Esophagus (tissue), 2 donors: ENCODE data around the gene ISL2. TPM values are rescaled to one million over a fixed set of nuclear protein-coding genes. Genes with fewer than 3 reads are reported as not detected.
"Not testable (repeated sequence)": the region's sequence is repeated elsewhere in the genome, so short reads cannot be mapped to it uniquely, and the experiment has no call there.

Experiments
- H3K27ac ChIP-seq, 2 donors: one replicate each; pipeline ENCODE4 v1.5.1; 2013; ENCODE audit warnings: low read depth in 2 of 2, mild to moderate bottlenecking in 2 of 2, inconsistent platforms in 1 of 2, low read length in 1 of 2, moderate library complexity in 1 of 2
- H3K27me3 ChIP-seq, 2 donors: one replicate each; pipeline ENCODE4 v1.6.1; 2013; ENCODE audit warnings: low read length in 2 of 2, control low read depth in 1 of 2, mild to moderate bottlenecking in 1 of 2; ENCODE audit not compliant: insufficient read depth in 2 of 2, control insufficient read depth in 1 of 2
- H3K36me3 ChIP-seq, 2 donors: one replicate each; pipeline ENCODE4 v1.6.1; 2013; ENCODE audit warnings: low read length in 1 of 2; ENCODE audit not compliant: control insufficient read depth in 2 of 2, insufficient read depth in 2 of 2
- H3K4me1 ChIP-seq, 2 donors: one replicate each; pipeline ENCODE4 v1.6.1; 2013; ENCODE audit warnings: low read length in 1 of 2; ENCODE audit not compliant: control insufficient read depth in 2 of 2, insufficient read depth in 2 of 2
- H3K4me3 ChIP-seq, 2 donors: one replicate each; pipeline ENCODE4 v1.5.1; 2013; ENCODE audit warnings: low read length in 2 of 2, mild to moderate bottlenecking in 2 of 2, low read depth in 1 of 2, moderate library complexity in 1 of 2
- H3K9me3 ChIP-seq, 2 donors: one replicate each; pipeline ENCODE4 v1.6.1; 2013; ENCODE audit warnings: mild to moderate bottlenecking in 2 of 2, low read depth in 1 of 2, low read length in 1 of 2, moderate library complexity in 1 of 2; ENCODE audit not compliant: control insufficient read depth in 2 of 2, insufficient read depth in 1 of 2
- WGBS, 2 donors: extraction: QIAGEN DNeasy Blood & Tissue Kit; methylation state at CpG; one replicate each; pipeline ENCODE4 v1.1.7; 2013; 5-methylcytosine and 5-hydroxymethylcytosine counted together
- polyA plus RNA-seq, 2 donors: library from polyadenylated mRNA; stranded (reverse); fragments of 200-250 nt; gene quantifications; one replicate each; pipeline ENCODE4 v1.2.3, GENCODE V29; 2013
- donor health status: healthy with polysubstance abuse.
- donor health status: Bipolar disorder and iron deficiency.

Gene ISL2
- polyA plus RNA-seq, 2 donors: 0.24 TPM

- peaks cover 0 to 4% of the 10 kb centered on the region in 2 donors for H3K4me1 ChIP-seq
- no peaks in the 10 kb centered on the region for H3K36me3 ChIP-seq
- no peaks in the 10 kb centered on the region for H3K27me3 ChIP-seq
- 83 to 87% methylated on average over 13 of the region's 13 CpGs for WGBS, 2 donors
- no peak overlapping the region for H3K27ac ChIP-seq
- no peaks in the 10 kb centered on the region for H3K9me3 ChIP-seq
- peak overlapping the region in 1 of 2 donors; percentile 82 for H3K4me3 ChIP-seq
Measured at GRCh38 chr15:76309601-76310330, 26.8 kb upstream of the ISL2 start.

- Histone ChIP-seq H3K27me3 (no peaks in the 10 kb centered on the region), H3K36me3 (no peaks in the 10 kb centered on the region), H3K27ac (peak overlapping the region; percentile 86 to 91), H3K4me3 (peak overlapping the region; percentile 82 to 94), H3K9me3 (no peaks in the 10 kb centered on the region), H3K4me1 (peaks cover 0 to 4% of the 10 kb centered on the region in 2 donors)
- WGBS, 2 donors: 0% methylated on average over 16 of the region's 16 CpGs
Measured at GRCh38 chr15:76310475-76311099, 26.0 kb upstream of the ISL2 start.

GRCh38 chr15:76311100-76311953 lies 25.2 kb upstream of the ISL2 start, which contains the start of gene ETFA:
Gene ETFA, minus strand, starts transcription at chr15:76311469. Its CDS starts 81 bp downstream, at chr15:76311388.
- WGBS, 2 donors: 0% methylated on average over 59 to 60 of the region's 60 CpGs
- Histone ChIP-seq H3K4me3 (peak within 1 kb of the TSS; percentile 82 to 94), H3K36me3 (no peaks in the 10 kb centered on the region), H3K4me1 (peaks cover 0 to 4% of the 10 kb centered on the region in 2 donors), H3K9me3 (no peaks in the 10 kb centered on the region), H3K27me3 (no peaks in the 10 kb centered on the region), H3K27ac (peak within 1 kb of the TSS; percentile 86 to 91)

GRCh38 chr15:76312540-76313174 lies 23.9 kb upstream of the ISL2 start:
- Histone ChIP-seq H3K4me1 (peaks cover 0 to 4% of the 10 kb centered on the region in 2 donors), H3K27ac (peak overlapping the region in 1 of 2 donors; percentile 73), H3K9me3 (no peaks in the 10 kb centered on the region), H3K27me3 (no peaks in the 10 kb centered on the region), H3K4me3 (no peak overlapping the region), H3K36me3 (no peaks in the 10 kb centered on the region)
- 72 to 76% methylated on average over 7 of the region's 7 CpGs for WGBS, 2 donors

DNA sequence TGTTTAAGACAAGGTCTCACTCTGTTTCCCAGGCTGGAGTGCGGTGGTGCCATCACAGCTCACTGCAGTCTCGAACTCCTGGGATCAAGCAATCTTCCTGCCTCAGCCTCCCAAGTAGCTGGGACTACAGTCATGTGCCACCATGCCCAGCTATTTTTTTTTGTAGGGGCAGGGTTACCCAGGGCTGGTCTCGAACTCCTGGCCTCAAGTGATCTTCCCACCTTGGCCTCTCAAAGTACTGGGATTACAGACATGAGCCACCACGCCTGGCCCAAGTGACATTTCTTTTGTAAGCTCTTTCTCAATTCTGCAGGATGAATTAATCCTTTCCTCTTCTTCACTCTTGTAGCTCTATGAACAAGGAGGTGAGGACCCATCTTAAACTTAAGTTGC lies 23.4 kb upstream of the ISL2 start:
- not testable (repeated sequence) for H3K27me3 ChIP-seq, H3K9me3 ChIP-seq, H3K4me3 ChIP-seq, H3K4me1 ChIP-seq, H3K36me3 ChIP-seq
- WGBS, 2 donors: 79 to 92% methylated on average over 4 of the region's 4 CpGs
- peak overlapping the region in 1 of 2 donors; percentile 44 for H3K27ac ChIP-seq

- Histone ChIP-seq H3K9me3 (no peaks in the 10 kb centered on the region), H3K4me1 (peaks cover 0 to 4% of the 10 kb centered on the region in 2 donors)
- WGBS, 2 donors: 48 to 56% methylated on average over 5 of the region's 5 CpGs
Measured at GRCh38 chr15:76313731-76314130, 22.8 kb upstream of the ISL2 start.

DNA sequence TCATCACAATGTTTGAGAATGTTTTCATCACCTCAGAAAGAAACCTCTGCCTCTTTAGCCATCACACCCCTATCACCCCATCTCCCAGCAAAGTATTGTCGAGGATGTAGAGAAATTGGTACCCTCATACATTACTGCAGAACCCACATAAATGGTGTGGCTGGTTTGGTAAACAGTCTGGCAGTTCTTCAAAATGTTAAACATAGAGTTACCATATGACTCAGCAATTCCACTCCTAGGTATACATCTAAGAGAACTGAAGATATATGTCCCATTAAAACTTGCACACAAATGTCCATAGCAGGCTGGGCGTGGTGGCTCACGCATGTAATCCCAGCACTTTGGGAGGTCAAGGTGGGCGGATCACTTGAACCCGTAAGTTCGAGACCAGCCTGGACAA lies 16.6 kb upstream of the ISL2 start:
- Histone ChIP-seq H3K9me3 (no peaks in the 10 kb centered on the region), H3K4me1 (no peaks in the 10 kb centered on the region), H3K36me3 (no peaks in the 10 kb centered on the region), H3K27me3 (peaks cover 0 to 4% of the 10 kb centered on the region in 2 donors), H3K27ac (no peak overlapping the region), H3K4me3 (no peak overlapping the region)
- WGBS, 2 donors: 82 to 88% methylated on average over 6 of the region's 6 CpGs

More at GRCh38 chr15:76313731-76314130, 22.8 kb upstream of the ISL2 start:
- Histone ChIP-seq H3K4me3 (no peak overlapping the region), H3K27ac (no peak overlapping the region), H3K36me3 (no peaks in the 10 kb centered on the region), H3K27me3 (no peaks in the 10 kb centered on the region)

- Histone ChIP-seq H3K27me3 (peaks cover 0 to 4% of the 10 kb centered on the region in 2 donors), H3K4me3 (no peak overlapping the region), H3K36me3 (no peaks in the 10 kb centered on the region), H3K27ac (no peak overlapping the region), H3K4me1 (no peaks in the 10 kb centered on the region), H3K9me3 (no peaks in the 10 kb centered on the region)
- 70 to 71% methylated on average over 10 of the region's 10 CpGs for WGBS, 2 donors
Measured at GRCh38 chr15:76321171-76321570, 15.4 kb upstream of the ISL2 start.

GRCh38 chr15:76321602-76322001 lies 15.0 kb upstream of the ISL2 start:
- no peaks in the 10 kb centered on the region for H3K9me3 ChIP-seq
- H3K4me3 ChIP-seq: no peak overlapping the region
- H3K27ac ChIP-seq: no peak overlapping the region
- peaks cover 0 to 4% of the 10 kb centered on the region in 2 donors for H3K27me3 ChIP-seq
- H3K36me3 ChIP-seq: no peaks in the 10 kb centered on the region
- H3K4me1 ChIP-seq: no peaks in the 10 kb centered on the region
- WGBS, 2 donors: 56 to 75% methylated on average over 5 of the region's 5 CpGs
